HepG2 (cell line): Measurements from ENCODE around the gene TFE3. TPM values are rescaled to one million over a fixed set of nuclear protein-coding genes. Genes with fewer than 3 reads are reported as not detected.
A peak's percentile ranks its signal among the peaks of the same experiment; 100 is the strongest.

Experiments
- ATF7 ChIP-seq, 2 experiments: fragments of 450-650 bp in 1 of 2; sonication (generic) in 1 of 2; formaldehyde crosslinking in 1 of 2; IDR thresholded peaks; 2 replicates each; pipeline versions ENCODE4 v1.4.0 to v1.6.1; 2016 to 2020; ENCODE audit warnings: antibody characterized with exemption in 1 of 2, mild to moderate bottlenecking in 1 of 2, missing genetic modification reagents in 1 of 2
- CREB1 ChIP-seq, 2 experiments: fragments of 450-650 bp in 1 of 2; IDR thresholded peaks; 2 replicates each; pipeline ENCODE4 v1.6.1; 2016 to 2017; ENCODE audit warnings: control low read depth in 1 of 2, mild to moderate bottlenecking in 1 of 2, missing compliant biosample characterization in 1 of 2, missing genetic modification characterization in 1 of 2
- EEA1 ChIP-seq: sonication (generic); formaldehyde crosslinking; IDR thresholded peaks from 2 replicates; pipeline ENCODE4 v1.5.1; 2020; ENCODE audit warnings: mild to moderate bottlenecking, missing genetic modification reagents, borderline replicate concordance
- FOSL2 ChIP-seq: sonication (generic); formaldehyde crosslinking; IDR thresholded peaks from 2 replicates; pipeline ENCODE4 v1.4.0; 2020; ENCODE audit warnings: missing genetic modification reagents
- FOXA1 ChIP-seq, 2 experiments: fragments of 450-650 bp in 1 of 2; sonication (generic) in 1 of 2; formaldehyde crosslinking in 1 of 2; IDR thresholded peaks; 2 replicates each; pipeline versions ENCODE4 v1.4.0 to v1.6.1; 2016 to 2020; ENCODE audit warnings: missing genetic modification reagents in 1 of 2
- KMT2A ChIP-seq: sonication (generic); formaldehyde crosslinking; IDR thresholded peaks from 2 replicates; pipeline ENCODE4 v1.4.0; 2020; ENCODE audit warnings: missing genetic modification reagents
- POLR2G ChIP-seq: fragments of 200-400 bp; formaldehyde crosslinking; IDR thresholded peaks from 2 replicates; pipeline ENCODE4 v1.6.1; 2018; ENCODE audit warnings: mild to moderate bottlenecking, low read depth, low read length, moderate library complexity
- TAF1 ChIP-seq: sonication (generic); formaldehyde crosslinking; IDR thresholded peaks from 2 replicates; pipeline ENCODE4 v1.4.0; 2020; ENCODE audit warnings: missing genetic modification reagents
- ZNF124 ChIP-seq: sonication (generic); formaldehyde crosslinking; IDR thresholded peaks from 2 replicates; pipeline ENCODE4 v1.4.0; 2020; ENCODE audit warnings: missing genetic modification reagents
- ZNF382 ChIP-seq: sonication (generic); formaldehyde crosslinking; IDR thresholded peaks from 2 replicates; pipeline ENCODE4 v1.5.0; 2020; ENCODE audit warnings: missing genetic modification reagents, mild to moderate bottlenecking, borderline replicate concordance
- ZNF605 ChIP-seq: sonication (generic); formaldehyde crosslinking; IDR thresholded peaks from 2 replicates; pipeline ENCODE4 v1.8.0; 2022; ENCODE audit warnings: mild to moderate bottlenecking, missing genetic modification reagents
- ZNF670 ChIP-seq: sonication (generic); formaldehyde crosslinking; IDR thresholded peaks from 2 replicates; pipeline ENCODE4 v1.8.0; 2022; ENCODE audit warnings: mild to moderate bottlenecking, missing genetic modification reagents, borderline replicate concordance
- ZNF746 ChIP-seq: sonication (generic); formaldehyde crosslinking; IDR thresholded peaks from 2 replicates; pipeline ENCODE4 v1.8.0; 2022; ENCODE audit warnings: mild to moderate bottlenecking, missing genetic modification reagents
- polyA plus RNA-seq, 8 experiments: library from polyadenylated mRNA; depleted of rRNA in 3 of 8; stranded (reverse) in 7 of 8; unstranded in 1 of 8; fragments of >200 nt; fragmentation: Illumina TruSeq in 4 of 8; extraction: Trizol in 4 of 8; gene quantifications; 2 replicates each; pipeline versions ENCODE4 v1.2.1 to v1.2.3, GENCODE V29; 2011 to 2016; ENCODE audit warnings: low read depth in 4 of 8, missing spikeins in 1 of 8, mixed read lengths in 1 of 8; ENCODE audit not compliant: insufficient read depth in 1 of 8
- total RNA-seq, 5 experiments: library from RNA; depleted of rRNA; stranded (reverse); fragments of >200 nt; fragmentation: Illumina TruSeq; extraction: Trizol; gene quantifications; 2 replicates each; pipeline ENCODE4 v1.2.3, GENCODE V29; 2016; ENCODE audit warnings: low read depth in 1 of 5
- TF ChIP-seq, protein P1 (sequence below): IDR thresholded peaks from 2 replicates; pipeline ENCODE4 v1.6.1; 2018; ENCODE audit warnings: missing genetic modification reagents
- TF ChIP-seq, protein P2 (sequence below): sonication (generic); formaldehyde crosslinking; IDR thresholded peaks from 2 replicates; pipeline ENCODE4 v1.8.0; 2022; ENCODE audit warnings: missing genetic modification reagents, mild to moderate bottlenecking, borderline replicate concordance
- TF ChIP-seq, protein P3 (sequence below), 2 experiments: fragments of 450-650 bp in 1 of 2; sonication (generic) in 1 of 2; formaldehyde crosslinking; IDR thresholded peaks; 2 replicates each; pipeline versions ENCODE4 v1.5.0 to v1.8.0; 2020 to 2022; ENCODE audit warnings: mild to moderate bottlenecking in 1 of 2, missing genetic modification reagents in 1 of 2
- TF ChIP-seq, protein P4 (sequence below): sonication (generic); formaldehyde crosslinking; IDR thresholded peaks from 2 replicates; pipeline ENCODE4 v1.8.1; 2023; ENCODE audit warnings: mild to moderate bottlenecking, missing genetic modification reagents
- TF ChIP-seq, protein P5 (sequence below): sonication (generic); IDR thresholded peaks from 2 replicates; pipeline ENCODE4 v1.6.1; 2016; ENCODE audit warnings: low read depth, borderline replicate concordance

TFE3 gene
- total and polyA plus RNA-seq, 2 of the 13 experiments (the other 11 are each of a cell fraction or from before 2014, with no cell fraction given): 8.3 to 12.3 TPM

DNA sequence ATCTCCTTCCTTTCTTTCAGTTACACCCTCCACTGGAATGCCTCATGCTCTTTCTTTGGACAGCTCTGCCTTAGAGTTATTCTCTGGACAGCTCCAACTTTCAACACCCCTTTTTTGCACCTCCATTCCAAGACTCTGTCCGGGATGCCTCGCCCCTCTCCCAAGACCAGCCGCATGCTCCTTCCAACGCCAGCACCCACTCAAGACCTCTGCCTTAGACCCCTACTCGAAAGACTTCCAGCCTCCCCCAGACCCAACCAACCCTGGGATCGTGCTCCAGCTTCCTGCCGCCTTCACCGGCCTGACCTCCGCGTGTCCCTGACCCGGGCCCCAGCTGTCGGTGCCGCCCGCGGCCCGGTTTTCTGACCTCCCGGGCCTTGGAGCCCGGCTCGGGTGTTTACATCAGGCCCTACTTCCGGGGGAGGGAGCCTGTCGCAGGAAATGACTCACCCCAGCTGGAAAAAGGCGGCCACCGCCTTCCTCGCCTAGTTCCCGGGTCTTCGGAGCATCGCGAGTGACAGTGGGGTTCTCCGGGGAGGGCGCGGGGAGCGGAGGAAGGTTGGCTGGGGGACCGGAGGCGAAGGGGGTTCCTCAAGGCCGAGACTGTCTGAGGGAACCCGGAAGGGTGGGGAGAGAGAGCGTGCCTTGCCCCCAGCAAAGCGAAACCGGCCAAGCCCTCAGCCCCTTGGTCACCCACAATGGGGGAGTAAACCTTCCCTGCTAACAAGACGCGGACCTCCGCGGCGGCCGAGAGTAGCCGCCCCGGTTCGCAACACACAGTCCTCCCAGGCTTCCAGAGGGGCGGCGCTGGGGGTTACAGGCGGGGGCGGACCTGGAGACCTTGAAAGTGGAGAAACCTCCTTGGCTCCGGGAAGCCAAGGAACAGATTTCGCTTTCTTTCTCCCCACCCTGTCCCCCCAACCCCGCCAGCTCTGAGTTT, 36.6 kb upstream of the TFE3 start, which contains the start of gene WDR45 (continued):
- TF ChIP-seq FOXA1 (IDR thresholded peaks at IDR 0.05) (no peak), FOXA1 (CRISPR knock-in tag; IDR thresholded peaks at IDR 0.05) (peak; percentile 28; the same call in 1 of the 2 replicates), ZNF382 (CRISPR knock-in tag) (no peak), ZNF124 (CRISPR knock-in tag) (peak; percentile 24; the same call in 1 of the 2 replicates), ZNF605 (CRISPR knock-in tag) (peak; percentile 59; the same call in 1 of the 2 replicates), FOSL2 (CRISPR knock-in tag) (peak; percentile 96), ZNF746 (CRISPR knock-in tag) (peak; percentile 80), TAF1 (peak; percentile 50), KMT2A (CRISPR knock-in tag) (no peak), POLR2G (peak; percentile 69; the same call in 1 of the 2 replicates), EEA1 (CRISPR knock-in tag) (peak; percentile 62; the same call in 1 of the 2 replicates), CREB1 (IDR thresholded peaks at IDR 0.05) (no peak), CREB1 (CRISPR knock-in tag; IDR thresholded peaks at IDR 0.05) (0 out of 2 replicates have a peak, but pooled peaks have one; percentile 46), ZNF670 (peak; percentile 66), ATF7 (IDR thresholded peaks at IDR 0.05) (no peak), ATF7 (CRISPR knock-in tag; IDR thresholded peaks at IDR 0.05) (peak; percentile 23; the same call in 1 of the 2 replicates)
- TF ChIP-seq, protein P1, sequence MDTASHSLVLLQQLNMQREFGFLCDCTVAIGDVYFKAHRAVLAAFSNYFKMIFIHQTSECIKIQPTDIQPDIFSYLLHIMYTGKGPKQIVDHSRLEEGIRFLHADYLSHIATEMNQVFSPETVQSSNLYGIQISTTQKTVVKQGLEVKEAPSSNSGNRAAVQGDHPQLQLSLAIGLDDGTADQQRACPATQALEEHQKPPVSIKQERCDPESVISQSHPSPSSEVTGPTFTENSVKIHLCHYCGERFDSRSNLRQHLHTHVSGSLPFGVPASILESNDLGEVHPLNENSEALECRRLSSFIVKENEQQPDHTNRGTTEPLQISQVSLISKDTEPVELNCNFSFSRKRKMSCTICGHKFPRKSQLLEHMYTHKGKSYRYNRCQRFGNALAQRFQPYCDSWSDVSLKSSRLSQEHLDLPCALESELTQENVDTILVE (CRISPR knock-in tag): peak; percentile 56; the same call in 1 of the 2 replicates
- TF ChIP-seq, protein P2, sequence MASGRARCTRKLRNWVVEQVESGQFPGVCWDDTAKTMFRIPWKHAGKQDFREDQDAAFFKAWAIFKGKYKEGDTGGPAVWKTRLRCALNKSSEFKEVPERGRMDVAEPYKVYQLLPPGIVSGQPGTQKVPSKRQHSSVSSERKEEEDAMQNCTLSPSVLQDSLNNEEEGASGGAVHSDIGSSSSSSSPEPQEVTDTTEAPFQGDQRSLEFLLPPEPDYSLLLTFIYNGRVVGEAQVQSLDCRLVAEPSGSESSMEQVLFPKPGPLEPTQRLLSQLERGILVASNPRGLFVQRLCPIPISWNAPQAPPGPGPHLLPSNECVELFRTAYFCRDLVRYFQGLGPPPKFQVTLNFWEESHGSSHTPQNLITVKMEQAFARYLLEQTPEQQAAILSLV: peak; percentile 30; the same call in 1 of the 2 replicates
- TF ChIP-seq, protein P3, sequence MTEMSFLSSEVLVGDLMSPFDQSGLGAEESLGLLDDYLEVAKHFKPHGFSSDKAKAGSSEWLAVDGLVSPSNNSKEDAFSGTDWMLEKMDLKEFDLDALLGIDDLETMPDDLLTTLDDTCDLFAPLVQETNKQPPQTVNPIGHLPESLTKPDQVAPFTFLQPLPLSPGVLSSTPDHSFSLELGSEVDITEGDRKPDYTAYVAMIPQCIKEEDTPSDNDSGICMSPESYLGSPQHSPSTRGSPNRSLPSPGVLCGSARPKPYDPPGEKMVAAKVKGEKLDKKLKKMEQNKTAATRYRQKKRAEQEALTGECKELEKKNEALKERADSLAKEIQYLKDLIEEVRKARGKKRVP (CRISPR knock-in tag; IDR thresholded peaks at IDR 0.05): peak in 1 of 2 experiments; percentile 73; a peak in 2 of 4 replicates
- TF ChIP-seq, protein P4, sequence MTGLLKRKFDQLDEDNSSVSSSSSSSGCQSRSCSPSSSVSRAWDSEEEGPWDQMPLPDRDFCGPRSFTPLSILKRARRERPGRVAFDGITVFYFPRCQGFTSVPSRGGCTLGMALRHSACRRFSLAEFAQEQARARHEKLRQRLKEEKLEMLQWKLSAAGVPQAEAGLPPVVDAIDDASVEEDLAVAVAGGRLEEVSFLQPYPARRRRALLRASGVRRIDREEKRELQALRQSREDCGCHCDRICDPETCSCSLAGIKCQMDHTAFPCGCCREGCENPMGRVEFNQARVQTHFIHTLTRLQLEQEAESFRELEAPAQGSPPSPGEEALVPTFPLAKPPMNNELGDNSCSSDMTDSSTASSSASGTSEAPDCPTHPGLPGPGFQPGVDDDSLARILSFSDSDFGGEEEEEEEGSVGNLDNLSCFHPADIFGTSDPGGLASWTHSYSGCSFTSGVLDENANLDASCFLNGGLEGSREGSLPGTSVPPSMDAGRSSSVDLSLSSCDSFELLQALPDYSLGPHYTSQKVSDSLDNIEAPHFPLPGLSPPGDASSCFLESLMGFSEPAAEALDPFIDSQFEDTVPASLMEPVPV (CRISPR knock-in tag): 0 out of 2 replicates have a peak, but pooled peaks have one; percentile 10
- TF ChIP-seq, protein P5, sequence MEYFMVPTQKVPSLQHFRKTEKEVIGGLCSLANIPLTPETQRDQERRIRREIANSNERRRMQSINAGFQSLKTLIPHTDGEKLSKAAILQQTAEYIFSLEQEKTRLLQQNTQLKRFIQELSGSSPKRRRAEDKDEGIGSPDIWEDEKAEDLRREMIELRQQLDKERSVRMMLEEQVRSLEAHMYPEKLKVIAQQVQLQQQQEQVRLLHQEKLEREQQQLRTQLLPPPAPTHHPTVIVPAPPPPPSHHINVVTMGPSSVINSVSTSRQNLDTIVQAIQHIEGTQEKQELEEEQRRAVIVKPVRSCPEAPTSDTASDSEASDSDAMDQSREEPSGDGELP: peak; percentile 94; the same call in 1 of the 2 replicates
